NCI-H345 treated with DMSO at 0.1 percent for 48 hours (cell line): ENCODE measurements around the gene ZGRF1.
"Not testable (repeated sequence)": the region's sequence is repeated elsewhere in the genome, so short reads cannot be mapped to it uniquely, and the experiment has no call there.

Experiments
- DNase-seq: peaks from one replicate; lab custom pipeline; 2025; ENCODE audit not compliant: unreplicated experiment; lab: John Stamatoyannopoulos, UW

ZGRF1 gene

GRCh38 chr4:112645541-112646329 lies 9.0 kb upstream of the ZGRF1 start:
- DNase-seq = no peak

- DNase-seq = not testable (repeated sequence)
Measured at GRCh38 chr4:112644595-112645535, 8.2 kb upstream of the ZGRF1 start.

GRCh38 chr4:112642526-112642925 lies 5.8 kb upstream of the ZGRF1 start:
- DNase-seq = no peak

- no peak for DNase-seq
Measured at GRCh38 chr4:112637552-112637866, 800 bp upstream of the ZGRF1 start.

GRCh38 chr4:112633477-112634235 lies 3.1 kb downstream of the ZGRF1 start:
- peak; percentile 1 for DNase-seq

- no peak for DNase-seq
Measured at GRCh38 chr4:112626228-112626627, 10.5 kb downstream of the ZGRF1 start.

GRCh38 chr4:112616984-112617383 lies 19.7 kb downstream of the ZGRF1 start:
- DNase-seq = no peak

- not testable (repeated sequence) for DNase-seq
Measured at GRCh38 chr4:112612814-112613213, 23.9 kb downstream of the ZGRF1 start.

GRCh38 chr4:112604589-112604988 lies 32.1 kb downstream of the ZGRF1 start:
- no peak for DNase-seq

GRCh38 chr4:112594993-112595392 lies 41.7 kb downstream of the ZGRF1 start:
- DNase-seq = no peak

GRCh38 chr4:112593438-112594133 lies 43.1 kb downstream of the ZGRF1 start:
- DNase-seq = no peak

GRCh38 chr4:112592717-112593116 lies 44.0 kb downstream of the ZGRF1 start:
- no peak for DNase-seq

GRCh38 chr4:112591593-112591992 lies 45.1 kb downstream of the ZGRF1 start:
- no peak for DNase-seq

GRCh38 chr4:112589206-112589605 lies 47.5 kb downstream of the ZGRF1 start:
- DNase-seq = no peak

- no peak for DNase-seq
Measured at GRCh38 chr4:112585977-112586736, 50.6 kb downstream of the ZGRF1 start.

GRCh38 chr4:112567536-112567935 lies 69.2 kb downstream of the ZGRF1 start:
- no peak for DNase-seq

- no peak for DNase-seq
Measured at GRCh38 chr4:112564706-112565270, 71.9 kb downstream of the ZGRF1 start.

GRCh38 chr4:112563431-112564200 lies 73.1 kb downstream of the ZGRF1 start:
- DNase-seq = no peak
